Esophagus muscularis mucosa (tissue), 3 donors: Measurements from ENCODE around the gene CRYBG2.

Experiments
- CTCF ChIP-seq, 3 experiments: fragments of 200-600 bp in 2 of 3; fragments of 450-650 bp in 1 of 3; sonication (generic) in 2 of 3; IDR thresholded peaks; one replicate each; pipeline ENCODE4 v1.5.1; 2017 to 2019; ENCODE audit warnings: antibody characterized with exemption in 3 of 3, mild to moderate bottlenecking in 2 of 3, moderate library complexity in 1 of 3
- POLR2A ChIP-seq: fragments of 450-650 bp; IDR thresholded peaks from one replicate; pipeline ENCODE4 v1.6.1; 2017; ENCODE audit warnings: antibody characterized with exemption, moderate library complexity, mild to moderate bottlenecking, low read depth
- POLR2AphosphoS5 ChIP-seq, 2 donors: sonication (generic); formaldehyde crosslinking; IDR thresholded peaks; one replicate each; pipeline ENCODE4 v1.6.1; 2017; ENCODE audit warnings: antibody characterized with exemption in 2 of 2

- TF ChIP-seq POLR2A: no peak
- no peak for TF ChIP-seq CTCF (IDR thresholded peaks at IDR 0.05)
- no peak for TF ChIP-seq POLR2AphosphoS5 (IDR thresholded peaks at IDR 0.05)
Observed at GRCh38 chr1:26297791-26298124, 56.2 kb downstream of the CRYBG2 start.
